GM12878 (cell line): ENCODE data around the gene WASF2. TPM values are rescaled to one million over a fixed set of nuclear protein-coding genes. Genes with fewer than 3 reads are reported as not detected.

Experiments
- ATAC-seq: fragments of 200-7000 bp; cut with Tn5 transposase; 3 replicates; pipeline ENCODE4 v1.9.1; 2020; ENCODE audit warnings: mild to moderate bottlenecking, moderate library complexity
- BruUV-seq: library from RNA; stranded (reverse); fragments of 400-500 nt; replicated peaks from 2 replicates; lab custom pipeline; 2021; lab: Mats Ljungman, UMichigan
- CTCF ChIA-PET: fragments of 300-600 bp; sonication (Branson Sonifier 250); formaldehyde crosslinking; extraction: SDS; loops from one replicate; lab custom pipeline; 2021; ENCODE audit warnings: inconsistent platforms; lab: Yijun Ruan, JAX
- POLR2A ChIA-PET: fragments of 350-600 bp; formaldehyde crosslinking; extraction: SDS; loops from one replicate; lab custom pipeline; 2021; ENCODE audit warnings: inconsistent platforms; lab: Charles Lee
- RAD21 ChIA-PET: fragments of 300-600 bp; sonication (Branson Sonifier 250); formaldehyde crosslinking; loops from one replicate; lab custom pipeline; 2023; ENCODE audit warnings: antibody characterized with exemption; ENCODE audit not compliant: unreplicated experiment; lab: Charles Lee
- SMC1A ChIA-PET: fragments of 300-600 bp; sonication (Branson Sonifier 250); formaldehyde crosslinking; loops from one replicate; lab custom pipeline; 2023; ENCODE audit not compliant: unreplicated experiment, uncharacterized antibody; lab: Charles Lee
- DNase-seq: peaks from one replicate; pipeline ENCODE4 v3.0.0-alpha.2; 2011; ENCODE audit warnings: low read depth, low spot score
- FAIRE-seq: peaks from 3 replicates; lab custom pipeline; 2011; peaks lifted over from hg19 to GRCh38; lab: Jason Lieb, UNC
- H2AFZ ChIP-seq: 2 replicates; pipeline ENCODE4 v1.6.0; 2011; ENCODE audit warnings: low read depth, low read length, control low read depth; ENCODE audit not compliant: control insufficient read depth
- H3K27ac ChIP-seq: 2 replicates; pipeline ENCODE4 v1.5.1; 2011; ENCODE audit warnings: control low read depth; ENCODE audit not compliant: control insufficient read depth, insufficient read depth
- H3K27me3 ChIP-seq, 2 experiments: replicated peaks in 1 of 2; 2 replicates each; pipeline versions ENCODE4 v1.6.0 to v1.6.1; 2011; ENCODE audit warnings: low read length in 1 of 2; ENCODE audit not compliant: control insufficient read depth in 2 of 2, insufficient read depth in 2 of 2
- H3K36me3 ChIP-seq, 2 experiments: 2 replicates each; pipeline ENCODE4 v1.5.1; 2011; ENCODE audit warnings: low read length in 1 of 2; ENCODE audit not compliant: control insufficient read depth in 2 of 2, insufficient read depth in 2 of 2
- H3K4me1 ChIP-seq: 2 replicates; pipeline ENCODE4 v1.6.1; 2011; ENCODE audit warnings: mild to moderate bottlenecking, low read length, moderate library complexity, mixed read lengths; ENCODE audit not compliant: control insufficient read depth, insufficient read depth
- H3K4me2 ChIP-seq: 2 replicates; pipeline ENCODE4 v1.6.0; 2011; ENCODE audit warnings: control low read depth; ENCODE audit not compliant: control insufficient read depth, insufficient read depth
- H3K4me3 ChIP-seq: fragments of 200-600 bp; sonication (generic); 2 replicates; pipeline ENCODE4 v1.5.1; 2016
- H3K79me2 ChIP-seq: 2 replicates; pipeline ENCODE4 v1.6.0; 2011; ENCODE audit warnings: low read length; ENCODE audit not compliant: control insufficient read depth, insufficient read depth
- H3K9ac ChIP-seq: 2 replicates; pipeline ENCODE4 v1.8.0; 2011; ENCODE audit warnings: low read length, control low read depth, mixed read lengths; ENCODE audit not compliant: control insufficient read depth, insufficient read depth
- H3K9me3 ChIP-seq: replicated peaks from 3 replicates; pipeline ENCODE4 v1.5.1; 2011; ENCODE audit warnings: mild to moderate bottlenecking, low read length; ENCODE audit not compliant: control insufficient read depth, insufficient read depth
- H4K20me1 ChIP-seq: 2 replicates; pipeline ENCODE4 v1.6.0; 2011; ENCODE audit not compliant: control insufficient read depth, insufficient read depth
- BRCA1 ChIP-seq: IDR thresholded peaks from 2 replicates; pipeline ENCODE4 v1.6.1; 2011; ENCODE audit warnings: low read depth, low read length, improper control_type of control experiment
- CBX3 ChIP-seq: fragments of 200-600 bp; sonication (generic); IDR thresholded peaks from 2 replicates; pipeline ENCODE4 v1.6.1; 2016; ENCODE audit warnings: low read depth, borderline replicate concordance
- CREB1 ChIP-seq: IDR thresholded peaks from 2 replicates; pipeline ENCODE4 v1.6.1; 2012; ENCODE audit warnings: low read depth, mild to moderate bottlenecking, inconsistent platforms
- HSF1 ChIP-seq: fragments of 150-350 bp; IDR thresholded peaks from 2 replicates; pipeline ENCODE4 v1.6.1; 2014; ENCODE audit warnings: mild to moderate bottlenecking, low read depth, low read length
- IKZF1 ChIP-seq: fragments of 450-650 bp; conservative IDR thresholded peaks from 2 replicates; pipeline ENCODE4 v1.6.1; 2017; ENCODE audit warnings: antibody characterized with exemption, mild to moderate bottlenecking
- KLF5 ChIP-seq: fragments of 450-650 bp; IDR thresholded peaks from 2 replicates; pipeline ENCODE4 v1.6.1; 2014; ENCODE audit warnings: mild to moderate bottlenecking; ENCODE audit not compliant: partially characterized antibody
- MEF2A ChIP-seq: IDR thresholded peaks from 2 replicates; pipeline ENCODE4 v1.6.1; 2011; ENCODE audit warnings: low read depth, mild to moderate bottlenecking, low read length, moderate library complexity; ENCODE audit not compliant: insufficient read depth
- MTA3 ChIP-seq: IDR thresholded peaks from 2 replicates; pipeline ENCODE4 v1.6.1; 2012; ENCODE audit warnings: low read length, inconsistent platforms, borderline replicate concordance
- NR2C1 ChIP-seq: fragments of 450-650 bp; IDR thresholded peaks from 2 replicates; pipeline ENCODE4 v1.6.1; 2017; ENCODE audit warnings: antibody characterized with exemption, mild to moderate bottlenecking, moderate library complexity
- PML ChIP-seq: IDR thresholded peaks from 2 replicates; pipeline ENCODE4 v1.6.1; 2012; ENCODE audit warnings: low read length, inconsistent platforms
- RELA ChIP-seq: fragments of 450-650 bp; IDR thresholded peaks from 2 replicates; pipeline ENCODE4 v1.8.0; 2014; ENCODE audit warnings: borderline replicate concordance; ENCODE audit not compliant: partially characterized antibody
- RFX5 ChIP-seq: IDR thresholded peaks from 2 replicates; pipeline ENCODE4 v1.6.1; 2011; ENCODE audit warnings: low read depth, low read length, improper control_type of control experiment
- RUNX3 ChIP-seq: IDR thresholded peaks from 2 replicates; pipeline ENCODE4 v1.6.1; 2012; ENCODE audit warnings: low read length, inconsistent platforms
- TARDBP ChIP-seq: IDR thresholded peaks from 2 replicates; pipeline ENCODE4 v1.6.1; 2016; ENCODE audit warnings: borderline replicate concordance
- ZNF217 ChIP-seq: fragments of 450-650 bp; IDR thresholded peaks from 2 replicates; pipeline ENCODE4 v1.6.1; 2017; ENCODE audit warnings: antibody characterized with exemption, mild to moderate bottlenecking
- ZSCAN29 ChIP-seq: fragments of 450-650 bp; IDR thresholded peaks from 2 replicates; pipeline ENCODE4 v1.6.1; 2017; ENCODE audit warnings: mild to moderate bottlenecking, moderate library complexity
- WGBS: methylation state at CpG from one replicate; pipeline ENCODE4 v1.1.6; 2016; ENCODE audit warnings: low lambda C conversion rate; ENCODE audit not compliant: insufficient replicate concordance, insufficient coverage; ENCODE audit errors: missing lambda C conversion rate; 5-methylcytosine and 5-hydroxymethylcytosine counted together
- in situ Hi-C: fragments of 300-500 bp; cut with MboI; formaldehyde crosslinking; loops from 9 replicates; pipeline ENCODE4 v1.14.3; 2018; ENCODE audit warnings: mixed read lengths
- intact Hi-C: fragments of 100-400 bp; cut with micrococcal nuclease; formaldehyde crosslinking; loops from one replicate; pipeline ENCODE4 v1.14.2; 2022; ENCODE audit not compliant: unreplicated experiment
- polyA plus RNA-seq, 11 experiments: library from polyadenylated mRNA; depleted of rRNA in 4 of 11; unstranded in 6 of 11; stranded (reverse) in 5 of 11; fragments of >200 nt; fragmentation: Nextera tagmentation in 4 of 11; fragmentation: Illumina TruSeq in 1 of 11; extraction: Ambion mirVana in 4 of 11; extraction: Trizol in 1 of 11; gene quantifications; 1 replicate in 1 of 11; 2 replicates in 10 of 11; pipeline versions ENCODE4 v1.2.1 to v1.2.3, GENCODE V29; 2011 to 2016; ENCODE audit warnings: inconsistent platforms in 2 of 11, missing spikeins in 2 of 11, low read depth in 1 of 11
- total RNA-seq, 4 experiments: library from RNA; depleted of rRNA in 3 of 4; stranded (reverse); fragments of >200 nt in 3 of 4; fragmentation: Illumina TruSeq in 1 of 4; extraction: Trizol in 1 of 4; gene quantifications; 2 replicates each; pipeline versions ENCODE4 v1.2.1 to v1.2.3, GENCODE V29; 2013 to 2021
- TF ChIP-seq, protein P1 (sequence below): IDR thresholded peaks from 2 replicates; pipeline ENCODE4 v1.6.1; 2012; ENCODE audit warnings: low read depth, low read length, improper control_type of control experiment

WASF2 gene
- total and polyA plus RNA-seq, 10 of the 15 experiments (the other 5 are each of a cell fraction or from before 2014, with no cell fraction given) = 7.0 to 111 (median 37.1) TPM

GRCh38 chr1:27521336-27521831, 31.4 kb upstream of the WASF2 start:
- ChIA-PET POLR2A (interaction anchor here (1.7 kb wide), 1 partner anchor 31 kb away, joined by 5 read pairs; the partner anchor contains the start of gene WASF2), RAD21 (no interaction called here), SMC1A (interaction anchor here (1.0 kb wide), 1 partner anchor 13 kb away, joined by 3 read pairs; no protein-coding TSS in a partner anchor), CTCF (no interaction called here)
- no peak for FAIRE-seq
- Histone ChIP-seq H2AFZ (peak overlapping the region; percentile 11), H3K27me3 (no peaks in the 10 kb centered on the region), H3K9ac (no peak overlapping the region), H3K4me3 (no peak overlapping the region), H4K20me1 (no peaks in the 10 kb centered on the region), H3K36me3 (no peaks in the 10 kb centered on the region), H3K27ac (no peak overlapping the region), H3K4me1 (peaks cover 17% of the 10 kb centered on the region), H3K9me3 (no peaks in the 10 kb centered on the region), H3K79me2 (peaks cover 4% of the 10 kb centered on the region; the same call in 1 of the 2 replicates), H3K4me2 (no peak overlapping the region)
- intact Hi-C loops = no loop called here
- TF ChIP-seq CREB1 (no peak), TARDBP (no peak)
- WGBS = 41% methylated on average over 20 of the region's 20 CpGs
- in situ Hi-C loops = no loop called here
- no TSS peak for BruUV-seq
- no peak for DNase-seq
- ATAC-seq = no peak

- Histone ChIP-seq H3K36me3 (no peaks in the 10 kb centered on the region), H3K27ac (no peak overlapping the region), H3K4me3 (no peak overlapping the region), H3K27me3 (no peaks in the 10 kb centered on the region), H3K9me3 (no peaks in the 10 kb centered on the region), H4K20me1 (no peaks in the 10 kb centered on the region), H2AFZ (no peak overlapping the region), H3K4me1 (peaks cover 9% of the 10 kb centered on the region), H3K4me2 (no peak overlapping the region), H3K9ac (no peak overlapping the region), H3K79me2 (no peaks in the 10 kb centered on the region; the same call in 1 of the 2 replicates)
- ChIA-PET SMC1A (interaction anchor here (0.7 kb wide), 1 partner anchor 30 kb away, joined by 3 read pairs; the partner anchor contains the start of gene WASF2), CTCF (no interaction called here), POLR2A (interaction anchor here (0.6 to 1.7 kb wide), 2 partner anchors 30 to 102 kb away, joined by 3 to 5 read pairs; partner anchors contain the start of gene WASF2), RAD21 (interaction anchor here (0.9 kb wide), 1 partner anchor 102 kb away, joined by 3 read pairs; no protein-coding TSS in a partner anchor)
- in situ Hi-C loops = no loop called here
- FAIRE-seq (no peak), DNase-seq (no peak), ATAC-seq (no peak)
- WGBS = 79% methylated on average over 4 of the region's 4 CpGs
- intact Hi-C loops = no loop called here
- BruUV-seq = no TSS peak
- TF ChIP-seq MEF2A (no peak), ZNF217 (no peak), IKZF1 (no peak), NR2C1 (no peak), RFX5 (no peak), BRCA1 (no peak), CREB1 (no peak), MTA3 (no peak), TARDBP (no peak), ZSCAN29 (no peak), RUNX3 (no peak), RELA (no peak), PML (no peak), CBX3 (no peak), HSF1 (no peak), KLF5 (no peak)
- TF ChIP-seq, protein P1, sequence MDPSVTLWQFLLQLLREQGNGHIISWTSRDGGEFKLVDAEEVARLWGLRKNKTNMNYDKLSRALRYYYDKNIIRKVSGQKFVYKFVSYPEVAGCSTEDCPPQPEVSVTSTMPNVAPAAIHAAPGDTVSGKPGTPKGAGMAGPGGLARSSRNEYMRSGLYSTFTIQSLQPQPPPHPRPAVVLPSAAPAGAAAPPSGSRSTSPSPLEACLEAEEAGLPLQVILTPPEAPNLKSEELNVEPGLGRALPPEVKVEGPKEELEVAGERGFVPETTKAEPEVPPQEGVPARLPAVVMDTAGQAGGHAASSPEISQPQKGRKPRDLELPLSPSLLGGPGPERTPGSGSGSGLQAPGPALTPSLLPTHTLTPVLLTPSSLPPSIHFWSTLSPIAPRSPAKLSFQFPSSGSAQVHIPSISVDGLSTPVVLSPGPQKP = no peak
Observed at GRCh38 chr1:27520651-27521050, 30.7 kb upstream of the WASF2 start.
